GM12875 (cell line): ENCODE measurements around the gene PAPPA.

Experiments
- H3K4me3 ChIP-seq: one replicate; pipeline ENCODE4 v1.5.1; 2011; ENCODE audit warnings: low read depth, low read length, control low read depth
- CTCF ChIP-seq: IDR thresholded peaks from 2 replicates; pipeline ENCODE4 v1.5.1; 2011; ENCODE audit warnings: low read depth, mild to moderate bottlenecking, control low read depth, inconsistent platforms, low read length, moderate library complexity, borderline replicate concordance; ENCODE audit not compliant: insufficient read depth

PAPPA gene

DNA sequence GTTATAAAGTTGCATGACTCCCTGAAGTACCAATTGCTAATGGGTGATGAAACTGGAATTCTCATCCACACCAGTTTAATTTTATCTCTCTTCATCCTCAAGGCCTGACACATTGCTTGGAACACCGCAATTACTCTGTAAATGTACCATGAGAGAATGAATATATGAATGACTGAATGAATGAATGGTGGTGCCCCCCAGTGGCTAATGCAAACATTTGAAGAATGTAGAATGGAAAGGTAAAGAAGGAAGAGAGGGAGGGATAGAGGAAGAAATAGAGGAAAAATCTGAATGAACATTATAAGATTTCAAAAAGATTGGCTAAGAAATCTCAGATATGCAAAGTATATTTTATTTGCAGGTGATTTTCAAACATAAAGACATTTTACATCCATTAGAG is 13.1 kb downstream of the PAPPA start:
- no peak for TF ChIP-seq CTCF
- no peak overlapping the region for H3K4me3 ChIP-seq

DNA sequence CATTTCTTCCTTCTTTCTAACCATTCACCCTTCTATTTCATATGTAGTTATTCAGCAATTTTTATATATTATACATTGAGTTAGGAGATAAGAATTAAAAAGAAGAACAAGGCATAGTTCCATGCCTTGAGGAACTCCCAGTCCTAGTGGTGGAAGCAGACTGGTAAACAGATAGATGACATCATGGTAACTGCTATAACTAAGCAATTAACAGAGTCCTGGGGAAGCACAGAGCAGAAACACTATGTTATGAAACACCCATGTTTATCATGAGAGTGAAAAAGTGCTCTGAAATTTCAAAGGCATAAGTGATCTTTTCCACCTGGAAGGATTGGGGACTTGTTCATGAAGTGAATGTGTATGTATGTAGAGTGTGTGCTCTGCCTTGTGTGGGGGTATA is 14.6 kb downstream of the PAPPA start:
- no peak for TF ChIP-seq CTCF
- H3K4me3 ChIP-seq: no peak overlapping the region

DNA sequence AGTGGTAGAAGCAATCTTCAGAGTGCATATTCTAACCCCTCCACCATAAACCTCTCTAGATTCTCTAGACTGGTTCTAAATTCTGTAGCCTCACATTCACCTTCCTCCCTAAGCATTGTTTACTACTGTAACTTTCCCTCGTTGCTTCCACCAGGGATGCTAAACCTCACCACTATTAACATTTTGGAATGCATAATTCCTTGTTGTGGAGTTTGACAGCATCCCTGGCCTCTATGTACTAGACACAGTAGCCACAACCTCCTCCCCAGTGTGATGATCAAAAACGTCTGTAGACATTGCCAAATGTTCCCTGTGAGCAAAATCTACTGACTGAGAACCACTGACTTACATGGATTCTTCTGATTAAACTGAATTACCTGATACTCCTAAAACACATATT is 18.6 kb downstream of the PAPPA start:
- H3K4me3 ChIP-seq: no peak overlapping the region
- no peak for TF ChIP-seq CTCF

DNA sequence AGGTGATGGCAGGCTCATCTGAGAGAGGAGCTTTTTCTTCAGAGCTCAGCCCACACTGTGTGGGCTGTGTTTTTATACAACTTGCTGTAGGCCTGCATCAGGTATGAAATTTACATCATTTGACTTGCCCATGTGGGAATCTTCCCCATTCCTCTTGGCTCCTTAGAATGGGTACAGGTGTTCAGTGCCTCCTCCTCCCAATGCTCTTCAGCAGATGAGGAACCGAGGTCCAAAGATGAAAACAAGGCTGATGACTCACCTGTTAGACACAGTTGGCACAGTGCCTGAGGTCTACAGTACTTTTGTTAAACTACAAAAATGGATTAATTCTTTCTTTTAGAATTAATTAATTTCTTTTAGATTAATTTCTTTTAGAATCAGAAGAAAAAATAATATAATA is 20.8 kb downstream of the PAPPA start:
- no peak overlapping the region for H3K4me3 ChIP-seq
- TF ChIP-seq CTCF: no peak

DNA sequence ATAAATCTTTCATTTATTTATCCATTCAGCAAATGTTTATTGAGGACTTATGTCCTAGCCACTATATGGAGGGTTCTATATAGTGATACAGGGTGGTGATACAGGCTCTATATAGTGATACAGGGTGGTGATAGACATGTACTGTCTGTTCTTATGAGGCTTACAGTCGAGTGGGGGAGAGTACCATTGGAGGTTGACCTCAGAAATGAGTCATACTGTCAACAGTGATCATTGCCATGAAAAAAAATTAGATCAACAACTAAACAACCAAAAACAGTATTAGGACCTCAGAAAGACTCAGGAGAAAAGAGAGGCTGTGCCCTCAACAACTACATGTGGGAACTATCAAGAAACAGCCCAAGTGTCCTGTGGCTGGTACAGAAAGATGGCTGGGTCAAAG is 22.0 kb downstream of the PAPPA start:
- H3K4me3 ChIP-seq: no peak overlapping the region
- no peak for TF ChIP-seq CTCF

DNA sequence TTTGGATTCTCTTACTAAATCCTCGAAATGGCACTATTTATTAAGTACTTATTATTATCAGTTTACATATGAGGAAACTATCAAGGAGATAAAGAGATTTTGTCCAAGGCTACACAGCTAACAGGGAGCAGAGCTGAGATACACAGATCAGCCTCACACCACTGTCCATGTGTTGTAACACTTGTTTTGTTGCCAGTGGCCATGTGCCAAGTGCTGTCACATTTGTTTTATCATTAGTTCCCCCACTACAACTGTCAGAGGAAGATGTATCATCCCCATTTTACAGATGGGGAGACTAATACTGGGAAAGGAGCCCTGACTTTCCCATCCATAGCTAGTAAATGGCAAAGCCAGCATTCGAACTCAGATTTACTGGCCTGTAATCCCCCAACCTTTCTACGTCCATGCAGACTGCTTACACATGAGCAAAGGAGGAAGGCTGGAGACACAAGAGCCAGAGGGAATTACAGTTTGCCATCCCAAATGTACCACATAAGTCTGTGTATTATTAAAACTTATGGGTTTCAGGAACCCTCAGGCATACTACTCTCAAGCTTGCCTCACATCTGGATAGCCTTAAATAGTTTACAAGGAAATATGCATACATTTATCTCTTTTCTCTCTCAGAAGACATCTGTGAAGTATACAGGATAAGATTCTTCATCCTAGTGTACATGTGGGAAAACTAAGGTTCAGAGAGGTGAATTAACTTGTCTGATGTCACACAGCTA is 25.1 kb downstream of the PAPPA start:
- TF ChIP-seq CTCF: no peak

GRCh38 chr9:116179568-116179967 is 26.0 kb downstream of the PAPPA start:
- H3K4me3 ChIP-seq: no peak overlapping the region
- no peak for TF ChIP-seq CTCF

More for the DNA sequence above, 25.1 kb downstream of the PAPPA start:
- no peak overlapping the region for H3K4me3 ChIP-seq
